ENCODE results near the gene PTTG1IP. TPM values are rescaled to one million over a fixed set of nuclear protein-coding genes. Genes with fewer than 3 reads are reported as not detected.
A peak's percentile ranks its signal among the peaks of the same experiment; 100 is the strongest.

Gene PTTG1IP
- total and polyA plus RNA-seq, 2 experiments from 2014 or later = 676 to 814 TPM

DNA sequence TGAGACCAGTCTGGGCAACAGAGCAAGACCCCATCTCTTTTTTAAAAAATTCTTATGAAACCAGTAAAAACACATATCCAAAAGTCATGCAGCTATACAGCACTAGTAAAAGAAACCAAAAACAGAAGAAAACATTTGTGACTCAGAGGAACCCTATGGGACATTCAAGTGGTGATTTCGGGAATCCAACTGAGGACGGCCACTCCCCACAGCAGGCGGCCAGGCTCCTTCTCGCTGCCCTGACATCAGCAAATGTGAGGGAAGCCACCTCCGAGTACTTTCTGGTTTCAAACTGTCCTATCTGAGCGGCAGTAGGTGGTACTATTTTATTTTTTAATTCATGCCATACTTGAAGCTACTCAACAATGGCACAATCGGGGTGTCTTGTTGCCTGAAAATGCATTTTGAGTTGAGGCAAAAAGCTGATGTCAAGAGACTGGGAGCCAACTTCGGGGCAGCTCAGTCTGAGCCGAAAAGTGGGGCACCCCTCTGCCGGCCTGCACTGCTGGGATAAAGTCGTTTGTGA lies 58.9 kb downstream of the PTTG1IP start:
- Histone ChIP-seq H2AFZ (no peak overlapping the region), H3K27ac (no peak overlapping the region), H3K4me2 (ENCODE audit: unreplicated experiment) (no peak overlapping the region), H3K36me3 (ENCODE audit: low read depth) (no peaks in the 10 kb centered on the region), H3K9me2 (ENCODE audit: insufficient read depth) (no peaks in the 10 kb centered on the region), H3F3A (ENCODE audit: insufficient read depth) (0 out of 2 replicates have a peak, but pooled peaks cover 4% of the 10 kb centered on the region), H3K4me1 (ENCODE audit: insufficient read depth) (peaks cover 8% of the 10 kb centered on the region; the same call in 1 of the 2 replicates), H4K20me1 (ENCODE audit: insufficient read depth) (0 out of 2 replicates have a peak, but pooled peaks cover 10% of the 10 kb centered on the region), H3K27me3 (replicated peaks; ENCODE audit: insufficient read depth) (no peaks in the 10 kb centered on the region), H3K9me3 (ENCODE audit: low read depth) (no peaks in the 10 kb centered on the region), H3K79me2 (ENCODE audit: insufficient read depth) (peaks cover 79% of the 10 kb centered on the region), H3K4me3 (no peak overlapping the region), H3K9ac (no peak overlapping the region)
- TF ChIP-seq EZH2phosphoT487 (IDR thresholded peaks at IDR 0.05; ENCODE audit: insufficient read depth, low read depth) = no peak
- TF ChIP-seq EZH2 (IDR thresholded peaks at IDR 0.05; ENCODE audit: insufficient read depth, poor library complexity, severe bottlenecking) = no peak
- WGBS, 2 experiments (ENCODE audit: low coverage in 1 of 2, low lambda C conversion rate in 2 of 2, missing lambda C conversion rate in 2 of 2) = 48 to 52% methylated on average over 11 of the region's 11 CpGs
- peak; percentile 40 for DNase-seq
- in situ Hi-C loops (cut with MboI) = no loop called here

DNA sequence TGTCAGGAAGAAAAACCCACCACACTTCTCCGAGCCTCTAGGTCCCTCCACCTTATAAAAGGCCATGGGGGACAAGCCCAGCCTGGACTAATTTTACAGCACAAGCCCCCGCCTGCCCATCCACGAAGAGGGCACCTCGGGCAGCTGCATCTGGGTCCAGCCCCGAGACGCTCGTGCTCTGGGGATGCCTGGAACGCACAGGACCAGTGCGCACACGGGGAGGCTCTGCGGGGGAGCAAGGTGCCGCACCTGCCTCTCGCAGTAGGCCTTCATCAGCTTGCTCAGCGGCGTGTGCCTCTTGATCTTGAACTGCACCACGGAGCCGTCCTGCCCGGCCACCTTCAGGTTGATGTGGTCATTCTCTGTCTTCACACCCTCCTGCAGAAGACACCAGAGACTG lies 59.8 kb downstream of the PTTG1IP start:
- Histone ChIP-seq H3K9ac (no peak overlapping the region), H3K27me3 (replicated peaks; ENCODE audit: insufficient read depth) (no peaks in the 10 kb centered on the region), H3K4me2 (ENCODE audit: unreplicated experiment) (no peak overlapping the region), H3K9me3 (ENCODE audit: low read depth) (no peaks in the 10 kb centered on the region), H3F3A (ENCODE audit: insufficient read depth) (0 out of 2 replicates have a peak, but pooled peaks cover 4% of the 10 kb centered on the region), H3K36me3 (ENCODE audit: low read depth) (no peaks in the 10 kb centered on the region), H4K20me1 (ENCODE audit: insufficient read depth) (0 out of 2 replicates have a peak, but pooled peaks cover 10% of the 10 kb centered on the region), H3K4me1 (ENCODE audit: insufficient read depth) (peaks cover 8% of the 10 kb centered on the region; the same call in 1 of the 2 replicates), H3K4me3 (no peak overlapping the region), H3K79me2 (ENCODE audit: insufficient read depth) (peaks cover 87% of the 10 kb centered on the region), H3K9me2 (ENCODE audit: insufficient read depth) (no peaks in the 10 kb centered on the region), H3K27ac (no peak overlapping the region), H2AFZ (no peak overlapping the region)
- WGBS, 2 experiments (ENCODE audit: low coverage in 1 of 2, low lambda C conversion rate in 2 of 2, missing lambda C conversion rate in 2 of 2) = 95 to 98% methylated on average over 18 of the region's 18 CpGs
- no peak for TF ChIP-seq EZH2 (IDR thresholded peaks at IDR 0.05; ENCODE audit: insufficient read depth, poor library complexity, severe bottlenecking)
- no peak for TF ChIP-seq EZH2phosphoT487 (IDR thresholded peaks at IDR 0.05; ENCODE audit: insufficient read depth, low read depth)
- in situ Hi-C loops (cut with MboI) = no loop called here
- no peak for DNase-seq

DNA sequence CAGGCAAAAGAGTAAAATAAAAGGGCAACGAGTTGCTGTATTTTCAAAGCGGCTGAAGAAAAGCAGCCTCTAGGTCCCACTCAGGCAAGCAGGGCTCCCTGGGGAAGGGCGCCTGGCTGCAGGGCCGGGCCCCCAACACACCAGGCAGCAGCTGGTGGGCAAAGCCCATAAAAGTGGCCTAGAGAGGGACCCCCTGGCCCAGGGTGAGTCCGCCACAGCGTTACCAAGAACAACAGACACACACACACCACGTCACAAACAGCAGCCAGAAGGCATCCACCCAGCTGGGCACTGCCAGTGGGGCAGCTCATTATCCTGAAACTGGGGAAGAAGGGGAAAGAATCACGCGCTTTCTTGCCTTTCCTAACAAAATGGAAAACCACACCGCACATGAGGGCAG lies 60.3 kb downstream of the PTTG1IP start:
- no peaks in the 10 kb centered on the region for H3K9me2 ChIP-seq (ENCODE audit: insufficient read depth)
- no peak overlapping the region for H3K9ac ChIP-seq
- peaks cover 93% of the 10 kb centered on the region for H3K79me2 ChIP-seq (ENCODE audit: insufficient read depth)
- 96% methylated on average over 10 of the region's 10 CpGs for WGBS, 2 experiments (ENCODE audit: low coverage in 1 of 2, low lambda C conversion rate in 2 of 2, missing lambda C conversion rate in 2 of 2)
- H3F3A ChIP-seq (ENCODE audit: insufficient read depth) = 0 out of 2 replicates have a peak, but pooled peaks cover 4% of the 10 kb centered on the region
- no peak overlapping the region for H3K4me2 ChIP-seq (ENCODE audit: unreplicated experiment)
- H3K9me3 ChIP-seq (ENCODE audit: low read depth) = no peaks in the 10 kb centered on the region
- H2AFZ ChIP-seq = no peak overlapping the region
- H3K4me1 ChIP-seq (ENCODE audit: insufficient read depth) = peaks cover 8% of the 10 kb centered on the region; the same call in 1 of the 2 replicates
- H3K4me3 ChIP-seq = no peak overlapping the region
- in situ Hi-C loops (cut with MboI) = no loop called here
- TF ChIP-seq EZH2 (IDR thresholded peaks at IDR 0.05; ENCODE audit: insufficient read depth, poor library complexity, severe bottlenecking) (no peak), EZH2phosphoT487 (IDR thresholded peaks at IDR 0.05; ENCODE audit: insufficient read depth, low read depth) (no peak)
- no peak overlapping the region for H3K27ac ChIP-seq
- no peaks in the 10 kb centered on the region for H3K27me3 ChIP-seq (replicated peaks; ENCODE audit: insufficient read depth)
- no peaks in the 10 kb centered on the region for H3K36me3 ChIP-seq (ENCODE audit: low read depth)
- H4K20me1 ChIP-seq (ENCODE audit: insufficient read depth) = 0 out of 2 replicates have a peak, but pooled peaks cover 10% of the 10 kb centered on the region
- DNase-seq = no peak

DNA sequence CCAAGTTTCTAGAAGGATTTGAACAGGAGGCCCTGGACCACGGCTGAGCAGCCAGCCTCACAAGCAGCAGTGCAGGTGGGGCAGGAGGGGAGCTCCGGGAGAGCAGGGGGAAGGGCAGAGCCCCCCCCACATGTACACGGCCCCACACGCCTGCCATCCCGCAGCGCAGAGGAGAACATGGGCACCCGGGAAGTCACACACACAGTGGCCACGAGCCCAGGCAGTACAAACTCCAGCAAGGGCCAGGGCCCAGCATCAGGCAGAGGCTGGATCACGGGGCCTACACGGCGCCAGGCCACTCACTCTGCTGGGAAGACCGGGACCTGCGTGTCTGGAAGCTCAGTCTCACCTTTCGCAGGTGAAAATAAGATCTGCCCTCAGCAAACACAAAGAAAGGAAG lies 60.9 kb downstream of the PTTG1IP start:
- H3K9ac ChIP-seq = no peak overlapping the region
- H3F3A ChIP-seq (ENCODE audit: insufficient read depth) = 0 out of 2 replicates have a peak, but pooled peaks cover 4% of the 10 kb centered on the region
- no peaks in the 10 kb centered on the region for H3K9me2 ChIP-seq (ENCODE audit: insufficient read depth)
- WGBS, 2 experiments (ENCODE audit: low coverage in 1 of 2, low lambda C conversion rate in 2 of 2, missing lambda C conversion rate in 2 of 2) = 90 to 94% methylated on average over 12 to 14 of the region's 14 CpGs
- H3K4me1 ChIP-seq (ENCODE audit: insufficient read depth) = peaks cover 8% of the 10 kb centered on the region; the same call in 1 of the 2 replicates
- DNase-seq = no peak
- H3K4me2 ChIP-seq (ENCODE audit: unreplicated experiment) = no peak overlapping the region
- H2AFZ ChIP-seq = no peak overlapping the region
- H3K79me2 ChIP-seq (ENCODE audit: insufficient read depth) = peaks cover 96% of the 10 kb centered on the region
- H3K4me3 ChIP-seq = no peak overlapping the region
- TF ChIP-seq EZH2 (IDR thresholded peaks at IDR 0.05; ENCODE audit: insufficient read depth, poor library complexity, severe bottlenecking) = no peak
- H3K9me3 ChIP-seq (ENCODE audit: low read depth) = no peaks in the 10 kb centered on the region
- in situ Hi-C loops (cut with MboI) = no loop called here
- 0 out of 2 replicates have a peak, but pooled peaks cover 10% of the 10 kb centered on the region for H4K20me1 ChIP-seq (ENCODE audit: insufficient read depth)
- H3K27me3 ChIP-seq (replicated peaks; ENCODE audit: insufficient read depth) = no peaks in the 10 kb centered on the region
- H3K36me3 ChIP-seq (ENCODE audit: low read depth) = peaks cover 3% of the 10 kb centered on the region; the same call in 1 of the 2 replicates
- no peak overlapping the region for H3K27ac ChIP-seq
